ENCODE data around the gene DXO. TPM values are rescaled to one million over a fixed set of nuclear protein-coding genes. Genes with fewer than 3 reads are reported as not detected.
"Not testable (repeated sequence)": the region's sequence is repeated elsewhere in the genome, so short reads cannot be mapped to it uniquely, and the experiment has no call there.

The DXO gene
- polyA plus RNA-seq, 4 donors, result 22.9 to 42.2 (median 32.9) TPM

DNA sequence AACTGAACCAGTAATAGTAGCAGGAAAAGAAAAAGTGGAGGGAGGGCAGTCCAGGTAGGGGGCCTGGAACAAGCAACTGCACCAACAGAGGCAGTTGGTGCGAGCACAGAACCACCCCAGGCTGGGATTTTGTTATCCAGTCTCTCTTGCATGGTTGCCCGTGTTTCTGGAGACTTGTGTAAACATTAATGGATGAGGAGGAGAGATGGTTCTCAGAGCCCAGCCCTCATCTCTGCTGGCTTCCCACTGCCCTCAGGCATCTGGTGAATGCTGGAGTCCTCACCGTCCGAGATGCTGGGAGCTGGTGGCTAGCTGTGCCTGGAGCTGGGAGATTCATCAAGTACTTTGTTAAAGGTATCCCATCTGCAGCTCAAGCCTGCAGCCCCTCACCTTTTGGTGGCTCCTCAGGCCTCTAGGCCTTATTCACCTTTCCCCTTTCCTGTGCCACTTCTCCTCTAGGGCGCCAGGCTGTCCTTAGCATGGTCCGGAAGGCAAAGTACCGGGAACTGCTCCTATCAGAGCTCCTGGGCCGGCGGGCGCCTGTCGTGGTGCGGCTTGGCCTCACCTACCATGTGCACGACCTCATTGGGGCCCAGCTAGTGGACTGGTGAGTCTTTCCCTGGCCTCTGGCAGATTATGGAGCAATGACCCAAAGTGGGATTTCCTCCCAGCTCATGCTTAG is 8.4 kb upstream of the DXO start:
- DNase-seq (ENCODE audit: low read depth in 4 of 4, low spot score in 2 of 4), result not testable (repeated sequence)

DNA sequence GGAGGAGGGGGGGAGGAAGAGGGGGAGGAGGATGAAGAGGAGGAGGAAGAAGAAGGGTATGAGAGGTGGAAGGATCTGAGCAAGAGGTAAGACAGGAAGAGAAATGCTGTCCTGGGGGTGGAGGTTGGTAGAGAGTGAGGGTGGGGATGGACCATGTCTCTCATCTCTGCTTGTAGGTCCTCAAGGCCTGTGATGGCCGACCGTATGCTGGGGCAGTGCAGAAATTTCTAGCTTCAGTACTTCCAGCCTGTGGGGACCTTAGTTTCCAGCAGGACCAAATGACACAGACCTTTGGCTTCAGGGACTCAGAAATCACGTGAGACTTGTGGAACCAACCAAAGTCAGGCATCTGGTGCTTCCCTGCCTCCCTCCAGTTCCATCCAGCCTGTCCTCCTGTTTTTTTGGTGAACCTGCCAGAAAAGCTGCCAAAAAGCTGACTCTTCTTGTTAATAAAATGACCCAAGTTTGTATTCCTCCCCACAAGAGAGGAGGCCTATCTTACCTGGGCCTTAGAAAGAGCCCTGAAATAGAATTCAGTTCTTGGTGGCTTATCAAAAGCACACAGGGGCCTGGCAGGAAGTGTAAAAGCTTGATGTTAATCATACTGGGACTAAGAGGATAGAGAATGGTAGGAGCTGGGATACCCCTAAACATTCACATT is 7.4 kb upstream of the DXO start:
- no peak for DNase-seq (ENCODE audit: low read depth in 4 of 4, low spot score in 2 of 4)

DNA sequence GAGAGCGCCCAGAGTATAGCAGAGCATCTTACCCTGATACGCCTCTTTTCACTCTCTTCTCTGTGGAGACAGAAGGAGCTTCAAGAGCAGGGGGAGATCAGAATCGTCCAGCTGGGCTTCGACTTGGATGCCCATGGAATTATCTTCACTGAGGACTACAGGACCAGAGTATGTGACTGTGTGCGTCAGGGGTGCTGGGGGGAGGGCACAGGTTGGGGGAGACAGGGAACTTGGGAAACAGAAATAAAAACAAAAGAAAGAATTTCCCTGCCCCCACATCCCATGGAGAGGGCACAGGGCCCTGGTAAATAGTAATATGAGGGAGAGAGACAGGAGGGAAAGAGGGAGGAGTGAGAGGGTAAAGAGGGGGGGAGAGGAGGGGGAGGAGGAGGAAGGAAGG is 6.9 kb upstream of the DXO start:
- no peak for DNase-seq (ENCODE audit: low read depth in 4 of 4, low spot score in 2 of 4)

DNA sequence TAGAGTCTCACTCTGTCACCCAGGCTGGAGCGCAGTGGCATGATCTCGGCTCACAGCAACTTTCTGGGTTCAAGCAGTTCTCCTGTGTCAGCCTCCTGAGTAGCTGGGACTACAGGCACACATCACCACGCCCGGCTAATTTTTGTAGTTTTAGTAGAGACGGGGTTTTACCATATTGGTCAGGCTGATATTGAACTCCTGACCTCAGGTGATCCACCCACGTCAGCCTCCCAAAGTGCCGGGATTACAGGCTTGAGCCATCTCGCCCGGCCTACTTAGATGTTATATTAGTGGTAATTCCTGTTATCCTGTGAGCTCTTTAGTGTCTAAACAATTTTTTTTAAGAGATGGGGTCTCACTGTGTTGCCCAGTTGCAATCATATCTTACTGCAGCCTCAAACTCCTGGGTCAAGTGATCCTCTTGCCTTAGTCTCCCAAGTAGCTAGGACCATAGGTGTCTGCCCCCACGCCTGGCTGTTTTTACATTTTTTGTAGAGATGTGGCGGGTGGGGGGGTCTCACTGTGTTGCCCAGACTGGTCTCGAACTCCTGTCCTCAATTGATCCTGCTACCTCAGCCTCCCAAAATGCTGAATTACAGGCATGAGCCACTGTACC is 6.0 kb upstream of the DXO start:
- no peak for DNase-seq (ENCODE audit: low read depth in 4 of 4, low spot score in 2 of 4)

DNA sequence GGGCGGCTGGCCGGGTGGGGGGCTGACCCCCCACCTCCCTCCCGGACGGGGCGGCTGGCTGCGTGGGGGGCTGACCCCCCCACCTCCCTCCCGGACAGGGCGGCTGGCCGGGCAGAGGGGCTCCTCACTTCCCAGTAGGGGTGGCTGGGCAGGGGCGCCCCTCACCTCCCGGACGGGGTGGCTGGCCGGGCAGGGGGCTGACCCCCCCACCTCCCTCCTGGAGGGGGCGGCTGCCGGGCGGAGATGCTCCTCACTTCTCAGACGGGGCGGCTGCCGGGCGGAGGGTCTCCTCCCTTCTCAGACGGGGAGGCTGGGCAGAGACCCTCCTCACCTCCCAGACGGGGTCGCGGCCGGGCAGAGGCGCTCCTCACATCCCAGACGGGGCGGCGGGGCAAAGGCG is 4.1 kb upstream of the DXO start:
- DNase-seq (ENCODE audit: low read depth in 4 of 4, low spot score in 2 of 4), result not testable (repeated sequence)

DNA sequence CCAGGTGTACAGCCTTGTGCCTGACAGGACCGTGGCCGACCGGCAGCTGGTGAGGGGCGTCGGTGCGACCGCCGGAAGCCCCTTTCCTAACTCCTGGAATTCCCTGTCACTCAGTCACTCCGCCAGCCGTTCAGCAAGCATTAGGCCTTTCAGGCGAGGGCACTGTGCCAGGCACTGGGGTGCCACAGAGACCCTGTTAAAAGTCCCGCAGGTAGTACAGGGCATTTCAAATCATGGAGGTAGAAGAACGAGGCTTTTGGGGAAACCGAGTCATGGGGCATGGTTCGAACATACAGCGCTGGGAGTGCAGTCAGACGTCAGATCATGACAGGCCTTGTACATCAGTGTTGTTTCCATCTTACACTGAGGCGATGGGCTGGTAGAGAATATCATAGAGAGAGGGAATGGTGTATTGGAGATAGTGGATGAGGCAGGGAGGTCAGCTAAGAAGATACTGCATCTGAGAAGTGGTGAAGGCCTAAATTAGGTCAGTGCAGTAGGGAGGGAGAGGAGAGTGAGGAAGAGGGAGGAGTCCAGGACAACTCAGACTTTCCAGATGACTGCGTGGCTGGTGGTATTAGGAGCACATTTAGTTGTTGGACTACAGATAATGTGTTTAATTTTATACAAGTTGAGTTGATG is 892 bp upstream of the DXO start:
- no peak for DNase-seq (ENCODE audit: low read depth in 4 of 4, low spot score in 2 of 4)

DNA sequence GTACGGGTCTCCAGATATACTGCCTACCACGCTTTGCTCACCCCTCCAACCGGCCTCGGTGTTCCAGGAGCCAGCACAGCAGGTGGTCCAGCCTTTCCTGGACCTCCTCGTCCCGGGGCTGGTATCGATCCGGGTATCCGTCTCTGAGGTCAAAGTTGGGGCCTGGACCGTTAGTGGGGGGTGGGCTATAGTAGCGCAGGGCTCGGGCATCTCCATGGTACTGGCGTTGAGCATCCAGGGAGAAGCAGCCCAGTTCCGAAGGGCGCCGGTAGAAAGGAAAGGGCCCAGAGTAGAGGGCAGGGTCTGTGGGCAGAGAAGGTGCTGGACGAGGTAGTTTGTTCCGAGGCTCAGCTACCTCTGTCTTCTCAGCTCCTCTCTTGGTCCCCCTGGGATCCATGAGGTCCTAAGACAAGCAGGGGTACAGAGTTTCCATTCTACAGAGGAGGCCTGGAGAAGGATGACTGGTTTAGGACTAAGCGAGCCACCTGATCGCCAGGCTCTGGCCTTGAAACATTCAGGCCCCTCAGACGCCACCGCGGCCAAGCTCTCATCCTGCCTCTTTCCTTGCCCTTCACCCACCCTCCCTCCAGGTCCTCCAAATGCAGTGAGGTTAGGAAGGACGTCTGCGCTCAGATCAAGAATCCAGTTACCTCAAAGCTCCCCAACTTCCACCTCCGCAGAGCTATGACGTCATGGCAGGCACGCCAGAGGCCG is 502 bp downstream of the DXO start:
- DNase-seq (ENCODE audit: low read depth in 4 of 4, low spot score in 2 of 4), result no peak

DNA sequence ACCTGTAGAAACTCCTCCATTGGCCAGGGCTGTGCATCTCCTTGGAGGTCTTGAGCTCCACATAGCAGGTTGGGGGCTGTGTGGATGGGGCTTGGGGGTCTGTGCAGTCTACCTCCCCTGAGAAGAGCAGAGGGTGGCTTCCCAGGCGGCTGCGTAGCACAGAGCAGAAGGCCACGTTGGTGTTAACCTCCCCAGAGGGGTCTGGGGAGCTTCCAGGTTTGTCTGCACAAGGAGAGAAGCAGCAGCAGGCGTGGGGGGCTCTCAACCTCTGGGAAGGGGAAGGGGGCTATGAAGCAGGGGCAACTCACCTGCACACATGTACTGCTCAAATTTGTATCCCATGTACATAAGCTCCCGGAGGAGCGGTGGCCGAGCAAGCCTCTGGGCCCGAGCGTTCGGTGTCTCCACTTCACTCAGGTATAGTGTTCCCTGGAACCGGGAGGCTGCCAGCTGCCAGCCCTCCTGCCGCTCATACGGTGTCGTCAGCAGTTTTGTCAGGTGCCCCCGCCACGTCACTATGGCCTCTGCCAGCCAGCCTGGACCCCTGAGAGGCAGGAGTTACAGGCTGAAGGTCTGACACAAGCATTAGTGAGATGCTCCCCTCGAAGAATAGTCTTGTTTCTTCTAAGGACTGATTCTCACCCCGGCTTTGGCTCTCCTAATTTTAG is 1.2 kb downstream of the DXO start:
- no peak for DNase-seq (ENCODE audit: low read depth in 4 of 4, low spot score in 2 of 4)

DNA sequence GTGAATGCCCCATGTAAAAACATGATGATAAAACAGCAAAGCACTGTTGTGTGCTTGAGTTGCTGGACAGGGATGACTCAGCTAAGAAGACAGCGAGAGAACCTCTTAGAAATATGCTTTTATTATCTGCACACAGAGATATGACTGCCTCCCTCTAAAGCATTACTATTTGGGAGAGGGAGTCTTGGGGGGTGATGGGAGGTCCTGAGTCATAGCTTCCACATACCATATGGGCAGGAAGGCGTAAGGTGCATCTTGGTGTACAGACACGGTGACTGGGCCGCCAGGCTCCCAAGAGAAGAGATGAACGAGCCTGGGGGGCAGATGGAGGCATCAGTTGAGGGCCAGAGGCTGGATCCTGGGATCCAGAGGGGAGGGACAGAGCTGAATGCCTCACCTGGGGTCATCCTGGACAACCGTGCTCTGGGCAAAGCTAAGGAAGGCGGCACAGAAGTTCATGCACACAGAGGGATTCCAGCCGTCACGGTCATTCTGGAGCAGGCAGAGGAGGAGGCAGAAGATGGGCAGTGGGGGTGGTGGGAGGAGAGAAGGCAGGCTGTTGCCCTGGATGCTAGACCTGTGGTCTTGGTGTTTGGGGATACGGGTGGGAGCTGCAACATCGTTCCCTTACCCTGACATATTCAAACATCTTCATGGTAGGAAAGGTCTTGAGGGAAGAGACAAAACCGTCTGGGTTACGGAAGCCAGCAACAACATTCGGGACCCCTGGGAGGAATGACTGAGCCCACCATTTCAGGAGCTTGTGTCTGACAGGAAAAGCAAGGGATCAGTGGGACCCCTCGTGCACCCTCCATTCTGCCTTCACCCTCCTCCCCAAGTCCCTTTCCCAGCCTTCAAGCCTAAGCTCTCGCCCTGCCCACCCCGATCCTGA is 2.0 kb downstream of the DXO start:
- no peak for DNase-seq (ENCODE audit: low read depth in 4 of 4, low spot score in 2 of 4)

DNA sequence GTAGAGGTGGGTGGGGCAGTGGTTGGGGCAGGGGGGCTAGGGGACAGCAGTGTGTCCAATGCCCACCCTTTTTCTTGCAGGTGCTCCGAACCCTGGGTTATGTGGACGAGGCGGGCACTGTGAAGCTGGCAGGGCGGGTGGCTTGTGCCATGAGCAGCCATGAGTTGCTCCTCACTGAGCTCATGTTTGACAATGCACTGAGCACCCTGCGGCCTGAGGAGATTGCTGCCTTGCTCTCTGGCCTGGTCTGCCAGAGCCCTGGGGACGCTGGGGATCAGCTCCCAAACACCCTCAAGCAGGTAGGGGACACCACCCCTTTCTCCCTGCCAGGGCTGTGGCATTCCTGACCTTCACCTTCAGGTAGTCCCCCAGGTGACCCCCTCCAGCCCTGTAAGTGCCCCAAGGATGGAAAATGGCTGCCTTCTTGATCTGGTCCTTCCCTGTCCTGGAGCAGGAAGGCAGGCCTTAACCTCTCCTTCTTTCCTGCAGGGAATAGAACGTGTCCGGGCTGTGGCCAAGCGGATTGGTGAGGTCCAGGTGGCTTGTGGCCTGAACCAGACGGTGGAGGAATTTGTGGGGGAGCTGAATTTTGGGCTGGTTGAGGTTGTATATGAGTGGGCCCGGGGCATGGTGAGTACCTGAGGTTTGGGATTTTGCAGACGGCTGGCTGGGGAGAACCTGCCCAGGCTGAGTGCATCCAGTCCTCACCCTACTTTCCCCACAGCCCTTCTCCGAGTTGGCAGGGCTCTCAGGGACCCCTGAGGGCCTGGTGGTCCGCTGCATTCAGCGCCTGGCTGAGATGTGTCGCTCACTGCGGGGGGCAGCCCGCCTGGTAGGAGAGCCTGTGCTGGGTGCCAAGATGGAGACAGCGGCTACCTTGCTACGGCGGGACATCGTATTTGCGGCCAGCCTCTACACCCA is 2.9 kb downstream of the DXO start:
- DNase-seq (ENCODE audit: low read depth in 4 of 4, low spot score in 2 of 4), result no peak

DNA sequence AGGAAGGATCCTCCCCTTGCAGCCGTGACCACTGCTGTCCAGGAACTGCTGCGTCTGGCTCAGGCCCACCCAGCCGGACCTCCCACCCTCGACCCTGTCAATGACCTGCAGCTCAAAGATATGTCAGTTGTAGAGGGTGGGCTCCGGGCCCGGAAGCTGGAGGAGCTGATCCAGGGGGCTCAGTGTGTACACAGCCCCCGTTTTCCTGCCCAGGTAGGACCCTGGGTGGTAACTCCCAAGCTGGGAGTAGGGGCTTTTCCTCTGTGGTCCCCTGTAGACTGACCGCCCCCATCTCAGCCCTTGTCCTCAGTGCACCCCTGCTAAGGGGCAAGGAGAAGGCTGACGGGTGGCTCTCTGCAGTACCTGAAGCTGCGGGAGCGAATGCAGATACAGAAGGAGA is 3.6 kb downstream of the DXO start:
- no peak for DNase-seq (ENCODE audit: low read depth in 4 of 4, low spot score in 2 of 4)

DNA sequence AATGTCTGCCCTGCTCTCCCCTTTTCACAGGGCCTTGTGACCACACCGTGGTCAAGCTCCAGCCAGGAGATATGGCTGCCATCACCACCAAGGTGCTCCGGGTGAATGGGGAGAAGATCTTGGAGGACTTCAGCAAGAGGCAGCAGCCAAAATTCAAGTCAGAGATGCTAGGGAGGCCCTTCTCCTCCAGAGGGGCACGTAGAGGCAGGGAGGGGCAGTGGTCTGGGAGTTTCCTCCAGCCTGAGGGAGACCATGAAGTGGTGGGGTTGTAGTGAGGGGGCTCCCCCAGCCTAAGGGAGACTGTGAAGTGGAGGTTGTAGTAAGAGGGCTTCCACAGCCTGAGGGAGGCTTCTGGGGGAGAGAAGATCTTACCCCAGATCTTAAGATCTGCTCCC is 4.0 kb downstream of the DXO start:
- no peak for DNase-seq (ENCODE audit: low read depth in 4 of 4, low spot score in 2 of 4)

DNA sequence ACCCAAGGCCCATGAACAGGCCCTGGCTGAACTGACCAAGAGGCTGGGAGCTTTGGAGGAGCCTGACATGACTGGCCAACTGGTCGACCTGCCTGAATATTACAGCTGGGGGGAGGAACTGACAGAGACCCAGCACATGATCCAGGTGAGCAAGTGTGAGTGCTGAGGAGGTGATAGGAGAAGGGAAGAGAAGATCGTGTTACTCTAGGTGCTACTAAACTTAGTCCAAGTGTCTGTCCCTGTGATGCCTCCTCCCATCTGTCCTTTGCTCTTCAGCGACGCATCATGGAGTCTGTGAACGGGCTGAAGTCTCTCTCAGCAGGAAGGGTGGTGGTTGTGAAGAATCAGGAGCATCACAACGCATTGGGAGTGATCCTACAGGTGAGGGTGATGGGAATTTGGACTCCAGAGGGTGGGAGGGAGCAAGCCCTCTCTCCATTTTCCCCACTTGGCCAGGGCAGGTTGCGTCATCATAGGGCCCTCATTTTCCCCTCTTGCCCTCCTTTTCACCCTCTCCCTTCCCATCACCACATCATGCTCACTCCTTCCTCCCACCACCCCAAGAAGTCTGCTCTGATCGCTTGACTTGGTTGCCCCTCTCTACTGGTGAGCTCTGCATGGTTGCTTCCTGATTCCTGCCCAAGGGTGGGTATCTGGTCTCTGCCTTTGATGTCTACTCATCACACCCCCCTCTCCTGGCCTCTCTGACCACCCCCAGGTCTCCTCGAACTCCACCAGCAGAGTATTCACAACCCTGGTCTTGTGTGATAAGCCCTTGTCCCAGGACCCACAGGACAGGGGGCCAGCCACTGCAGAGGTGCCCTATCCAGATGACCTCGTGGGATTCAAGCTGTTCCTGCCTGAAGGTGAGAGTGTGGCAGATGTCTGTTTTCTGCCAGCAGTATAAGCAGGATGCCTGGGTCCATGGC is 4.7 kb downstream of the DXO start:
- DNase-seq (ENCODE audit: low read depth in 4 of 4, low spot score in 2 of 4), result no peak

DNA sequence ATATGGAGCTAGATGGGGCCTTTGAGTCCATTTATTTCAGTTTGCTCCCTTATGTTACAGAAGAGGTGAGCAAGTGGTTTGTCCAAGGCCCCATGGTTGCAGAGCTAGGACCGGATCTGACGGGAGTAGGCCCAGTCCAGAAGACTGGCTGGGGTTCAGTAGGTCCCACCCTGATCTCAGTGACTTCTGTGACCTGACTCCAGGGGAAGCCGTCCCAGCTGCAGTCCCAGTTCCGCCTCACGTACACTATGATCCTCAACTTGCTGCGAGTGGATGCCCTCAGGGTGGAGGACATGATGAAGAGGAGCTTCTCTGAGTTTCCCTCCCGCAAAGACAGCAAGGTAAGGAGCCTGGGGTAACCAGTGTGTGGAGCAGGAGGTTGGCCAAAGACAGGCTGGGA is 5.4 kb downstream of the DXO start:
- DNase-seq (ENCODE audit: low read depth in 4 of 4, low spot score in 2 of 4), result no peak

DNA sequence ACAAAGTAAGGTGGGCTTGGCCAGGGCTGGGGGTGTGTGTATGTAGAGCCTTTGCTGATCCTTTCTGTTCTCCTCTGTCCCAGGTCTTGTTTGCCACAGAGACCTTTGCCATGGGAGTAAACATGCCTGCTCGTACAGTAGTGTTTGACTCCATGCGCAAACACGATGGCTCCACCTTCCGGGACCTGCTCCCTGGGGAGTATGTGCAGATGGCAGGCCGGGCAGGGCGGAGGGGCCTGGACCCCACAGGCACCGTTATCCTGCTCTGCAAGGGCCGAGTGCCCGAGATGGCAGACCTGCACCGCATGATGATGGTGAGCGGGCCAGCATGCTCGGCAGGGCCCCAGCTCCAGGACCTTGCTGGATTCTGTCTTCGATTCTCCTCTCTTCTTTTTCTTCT is 6.2 kb downstream of the DXO start:
- no peak for DNase-seq (ENCODE audit: low read depth in 4 of 4, low spot score in 2 of 4)

DNA sequence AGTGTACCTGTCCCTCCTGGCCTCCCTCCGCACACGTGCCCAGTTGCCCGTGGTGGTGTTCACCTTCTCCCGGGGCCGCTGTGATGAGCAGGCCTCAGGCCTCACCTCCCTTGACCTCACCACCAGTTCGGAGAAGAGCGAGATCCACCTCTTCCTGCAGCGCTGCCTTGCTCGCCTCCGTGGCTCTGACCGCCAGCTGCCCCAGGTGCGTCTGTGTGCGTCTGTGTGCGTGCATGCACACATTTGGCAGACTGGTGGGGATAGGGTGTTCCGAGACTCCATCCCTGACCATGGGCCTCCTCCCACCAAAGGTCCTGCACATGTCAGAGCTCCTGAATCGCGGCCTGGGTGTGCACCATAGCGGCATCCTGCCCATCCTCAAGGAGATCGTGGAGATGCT is 8.0 kb downstream of the DXO start:
- no peak for DNase-seq (ENCODE audit: low read depth in 4 of 4, low spot score in 2 of 4)

DNA sequence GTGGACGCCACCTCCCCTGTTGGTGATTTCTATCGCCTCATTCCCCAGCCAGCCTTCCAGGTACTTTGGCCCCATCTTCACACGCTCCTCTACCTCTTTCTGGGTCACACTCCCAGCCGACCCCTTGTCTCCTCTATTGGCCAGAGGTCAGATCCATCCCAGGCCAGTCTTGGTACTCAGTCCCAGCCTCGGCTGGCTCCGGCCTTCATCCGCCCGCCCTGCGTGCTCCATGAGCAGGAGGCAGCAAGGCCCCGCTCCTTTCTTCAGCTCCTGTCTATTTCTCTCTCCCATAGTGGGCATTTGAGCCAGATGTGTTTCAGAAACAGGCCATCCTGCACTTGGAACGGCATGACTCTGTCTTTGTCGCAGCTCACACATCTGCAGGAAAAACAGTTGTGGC is 10.3 kb downstream of the DXO start:
- no peak for DNase-seq (ENCODE audit: low read depth in 4 of 4, low spot score in 2 of 4)

Measured in left renal cortex interstitium (tissue), 4 donors.